Thyroid gland (tissue), 4 donors: ENCODE results near the gene BCLAF1. TPM values are rescaled to one million over a fixed set of nuclear protein-coding genes. Genes with fewer than 3 reads are reported as not detected.

Experiments used
- DNase-seq, 2 donors: peaks; one replicate each; pipeline ENCODE4 v3.0.0-alpha.2; 2019
- H3K27ac ChIP-seq, 3 donors: fragments of 200-600 bp; sonication (generic); 1 replicate in 2 of 3; 2 replicates in 1 of 3; pipeline ENCODE4 v1.5.1; 2016 to 2019; ENCODE audit warnings: mild to moderate bottlenecking in 1 of 3, moderate library complexity in 1 of 3
- H3K27me3 ChIP-seq: fragments of 200-600 bp; sonication (generic); one replicate; pipeline ENCODE4 v1.5.1; 2019
- H3K36me3 ChIP-seq, 2 donors: fragments of 200-600 bp; sonication (generic); one replicate each; pipeline ENCODE4 v1.5.1; 2016 to 2019
- H3K4me1 ChIP-seq, 2 donors: fragments of 200-600 bp; sonication (generic); one replicate each; pipeline ENCODE4 v1.5.1; 2017 to 2019
- H3K4me3 ChIP-seq, 3 donors: fragments of 200-600 bp; sonication (generic); replicated peaks in 1 of 3; 1 replicate in 2 of 3; 2 replicates in 1 of 3; pipeline ENCODE4 v1.5.1; 2016; ENCODE audit warnings: mild to moderate bottlenecking in 1 of 3
- H3K9me3 ChIP-seq: fragments of 200-600 bp; sonication (generic); one replicate; pipeline ENCODE4 v1.5.1; 2017
- POLR2A ChIP-seq, 2 donors: fragments of 450-650 bp; IDR thresholded peaks; one replicate each; pipeline ENCODE4 v1.6.1; 2017; ENCODE audit warnings: antibody characterized with exemption in 2 of 2, mild to moderate bottlenecking in 2 of 2, moderate library complexity in 1 of 2
- WGBS, 2 donors: methylation state at CpG; one replicate each; pipeline ENCODE4 v1.1.5; 2017; 5-methylcytosine and 5-hydroxymethylcytosine counted together
- intact Hi-C: fragments of 100-400 bp; cut with DNase I; formaldehyde crosslinking; loops from one replicate; pipeline ENCODE4 v1.15.1; 2023
- total RNA-seq, 4 donors: library from RNA; depleted of rRNA; stranded (reverse); fragments of >200 nt; gene quantifications; one replicate each; pipeline ENCODE4 v1.2.3, GENCODE V29; 2016
- TF ChIP-seq, protein P1 (sequence below), 6 experiments: fragments of 200-600 bp in 3 of 6; fragments of 450-650 bp in 3 of 6; sonication (generic) in 3 of 6; IDR thresholded peaks; one replicate each; pipeline ENCODE4 v1.5.1; 2016 to 2019; ENCODE audit warnings: antibody characterized with exemption in 6 of 6, mild to moderate bottlenecking in 2 of 6, inconsistent platforms in 1 of 6, moderate library complexity in 1 of 6

BCLAF1 gene
- total RNA-seq, 4 donors from 2014 or later = 149 to 209 (median 169) TPM

DNA sequence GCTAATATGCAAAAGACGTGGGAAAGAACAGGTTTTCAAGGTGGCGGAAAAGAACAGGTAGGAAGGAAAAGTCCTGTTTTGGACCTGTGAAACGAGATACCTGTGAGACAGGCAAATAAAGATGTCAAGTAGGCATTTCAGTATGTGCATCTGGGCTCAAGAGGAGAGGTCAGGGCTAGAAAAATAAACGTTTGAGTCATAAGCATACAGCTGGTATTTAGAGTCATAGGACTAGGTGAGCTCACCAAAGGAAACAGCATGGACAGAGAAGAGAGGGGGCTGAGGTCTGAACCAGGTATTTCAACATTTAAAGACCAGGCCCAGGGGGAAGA lies 54.4 kb downstream of the BCLAF1 start:
- no peaks in the 10 kb centered on the region for H3K27me3 ChIP-seq
- intact Hi-C loops = no loop called here
- no peak for TF ChIP-seq POLR2A (IDR thresholded peaks at IDR 0.05)
- TF ChIP-seq, protein P1, sequence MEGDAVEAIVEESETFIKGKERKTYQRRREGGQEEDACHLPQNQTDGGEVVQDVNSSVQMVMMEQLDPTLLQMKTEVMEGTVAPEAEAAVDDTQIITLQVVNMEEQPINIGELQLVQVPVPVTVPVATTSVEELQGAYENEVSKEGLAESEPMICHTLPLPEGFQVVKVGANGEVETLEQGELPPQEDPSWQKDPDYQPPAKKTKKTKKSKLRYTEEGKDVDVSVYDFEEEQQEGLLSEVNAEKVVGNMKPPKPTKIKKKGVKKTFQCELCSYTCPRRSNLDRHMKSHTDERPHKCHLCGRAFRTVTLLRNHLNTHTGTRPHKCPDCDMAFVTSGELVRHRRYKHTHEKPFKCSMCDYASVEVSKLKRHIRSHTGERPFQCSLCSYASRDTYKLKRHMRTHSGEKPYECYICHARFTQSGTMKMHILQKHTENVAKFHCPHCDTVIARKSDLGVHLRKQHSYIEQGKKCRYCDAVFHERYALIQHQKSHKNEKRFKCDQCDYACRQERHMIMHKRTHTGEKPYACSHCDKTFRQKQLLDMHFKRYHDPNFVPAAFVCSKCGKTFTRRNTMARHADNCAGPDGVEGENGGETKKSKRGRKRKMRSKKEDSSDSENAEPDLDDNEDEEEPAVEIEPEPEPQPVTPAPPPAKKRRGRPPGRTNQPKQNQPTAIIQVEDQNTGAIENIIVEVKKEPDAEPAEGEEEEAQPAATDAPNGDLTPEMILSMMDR (IDR thresholded peaks at IDR 0.05) = no peak
- no peak for DNase-seq
- no peak overlapping the region for H3K4me3 ChIP-seq
- 78 to 80% methylated on average over 4 of the region's 4 CpGs for WGBS, 2 donors
- no peaks in the 10 kb centered on the region for H3K4me1 ChIP-seq
- H3K36me3 ChIP-seq = no peaks in the 10 kb centered on the region
- H3K9me3 ChIP-seq = no peaks in the 10 kb centered on the region
- H3K27ac ChIP-seq = no peak overlapping the region

DNA sequence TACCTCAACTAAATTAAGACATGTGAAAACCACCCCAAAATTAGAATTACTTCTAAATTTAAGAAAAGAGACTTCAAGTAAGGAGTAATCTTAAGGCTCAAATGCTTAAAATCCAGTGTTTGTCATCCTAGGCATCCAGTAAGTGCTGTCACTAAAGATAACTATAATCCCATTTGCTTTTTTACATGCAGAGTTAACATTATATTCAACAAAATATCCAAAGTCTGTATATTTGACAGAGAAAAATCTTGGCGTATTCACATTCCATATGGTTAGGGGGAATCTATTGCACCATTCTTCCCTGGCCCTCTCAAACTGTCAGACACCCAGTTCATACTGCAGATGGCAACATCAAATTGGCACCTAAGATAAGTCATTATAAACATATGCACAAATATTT lies 56.9 kb downstream of the BCLAF1 start:
- intact Hi-C loops = no loop called here
- Histone ChIP-seq H3K4me1 (no peaks in the 10 kb centered on the region), H3K36me3 (no peaks in the 10 kb centered on the region), H3K27ac (no peak overlapping the region), H3K27me3 (no peaks in the 10 kb centered on the region), H3K9me3 (no peaks in the 10 kb centered on the region), H3K4me3 (no peak overlapping the region)
- TF ChIP-seq, protein P1 (IDR thresholded peaks at IDR 0.05) = no peak
- TF ChIP-seq POLR2A (IDR thresholded peaks at IDR 0.05) = no peak
- WGBS, 2 donors = 94 to 100% methylated on average over 1 of the region's 1 CpG
- no peak for DNase-seq

DNA sequence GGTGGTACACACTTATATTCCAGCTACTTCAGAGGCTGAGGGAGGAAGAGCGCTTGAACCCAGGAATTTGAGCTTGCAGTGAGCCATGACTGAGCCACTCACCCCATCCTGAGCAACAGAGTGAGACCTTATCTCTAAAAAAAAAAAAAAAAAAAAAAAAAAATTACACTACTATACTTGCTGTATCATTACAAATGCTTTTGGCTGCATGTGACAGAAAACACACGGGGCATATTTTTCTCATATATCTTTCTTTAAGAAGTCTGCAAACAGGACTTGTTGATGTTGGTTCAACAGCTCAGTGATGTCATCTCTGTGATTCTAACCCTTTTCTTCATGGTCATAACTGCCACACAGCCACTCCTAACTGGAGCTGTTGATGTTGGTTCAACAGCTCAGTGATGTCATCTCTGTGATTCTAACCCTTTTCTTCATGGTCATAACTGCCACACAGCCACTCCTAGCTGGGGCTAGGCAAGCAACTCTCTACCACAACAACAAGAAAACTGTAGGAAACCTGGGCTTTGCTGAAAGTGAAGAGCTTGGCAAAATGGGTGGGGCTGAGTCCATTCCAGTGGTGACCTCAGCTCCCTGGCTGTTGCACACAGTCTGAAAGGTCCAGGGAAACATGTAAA lies 59.3 kb downstream of the BCLAF1 start:
- Histone ChIP-seq H3K4me3 (no peak overlapping the region), H3K27ac (no peak overlapping the region), H3K27me3 (no peaks in the 10 kb centered on the region), H3K4me1 (peaks cover 0 to 4% of the 10 kb centered on the region in 2 donors), H3K9me3 (no peaks in the 10 kb centered on the region), H3K36me3 (no peaks in the 10 kb centered on the region)
- intact Hi-C loops = no loop called here
- no peak for TF ChIP-seq POLR2A (IDR thresholded peaks at IDR 0.05)
- TF ChIP-seq, protein P1 (IDR thresholded peaks at IDR 0.05) = no peak
- WGBS, 2 donors = 82 to 83% methylated on average over 2 of the region's 2 CpGs
- DNase-seq = no peak

DNA sequence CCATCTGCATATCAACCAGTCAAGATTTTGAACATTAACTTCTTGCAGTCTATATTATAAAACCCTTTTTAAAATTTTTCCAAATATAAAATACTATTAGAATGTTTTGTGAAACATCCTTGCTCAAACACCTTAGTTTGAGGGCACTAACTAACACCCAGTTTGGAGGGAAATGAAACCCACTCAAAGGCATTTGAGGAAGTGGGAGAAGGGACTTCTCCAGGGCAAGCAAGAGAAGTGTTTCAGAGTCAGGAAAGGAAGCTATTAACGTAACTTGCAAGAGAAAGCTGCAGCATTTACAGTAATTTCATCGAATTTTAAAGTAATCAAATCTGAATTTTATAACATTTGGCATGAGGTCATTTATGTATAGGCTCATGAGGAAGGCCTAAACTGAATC lies 60.8 kb downstream of the BCLAF1 start:
- Histone ChIP-seq H3K4me3 (no peak overlapping the region), H3K9me3 (no peaks in the 10 kb centered on the region), H3K27ac (no peak overlapping the region), H3K36me3 (no peaks in the 10 kb centered on the region), H3K27me3 (no peaks in the 10 kb centered on the region), H3K4me1 (peaks cover 0 to 4% of the 10 kb centered on the region in 2 donors)
- intact Hi-C loops = loop anchor here (5.0 kb wide), 1 partner anchor 692 kb away; no protein-coding TSS in a partner anchor
- no peak for TF ChIP-seq POLR2A (IDR thresholded peaks at IDR 0.05)
- TF ChIP-seq, protein P1 (IDR thresholded peaks at IDR 0.05) = no peak
- no peak for DNase-seq
- WGBS, 2 donors = 81 to 95% methylated on average over 2 of the region's 2 CpGs

DNA sequence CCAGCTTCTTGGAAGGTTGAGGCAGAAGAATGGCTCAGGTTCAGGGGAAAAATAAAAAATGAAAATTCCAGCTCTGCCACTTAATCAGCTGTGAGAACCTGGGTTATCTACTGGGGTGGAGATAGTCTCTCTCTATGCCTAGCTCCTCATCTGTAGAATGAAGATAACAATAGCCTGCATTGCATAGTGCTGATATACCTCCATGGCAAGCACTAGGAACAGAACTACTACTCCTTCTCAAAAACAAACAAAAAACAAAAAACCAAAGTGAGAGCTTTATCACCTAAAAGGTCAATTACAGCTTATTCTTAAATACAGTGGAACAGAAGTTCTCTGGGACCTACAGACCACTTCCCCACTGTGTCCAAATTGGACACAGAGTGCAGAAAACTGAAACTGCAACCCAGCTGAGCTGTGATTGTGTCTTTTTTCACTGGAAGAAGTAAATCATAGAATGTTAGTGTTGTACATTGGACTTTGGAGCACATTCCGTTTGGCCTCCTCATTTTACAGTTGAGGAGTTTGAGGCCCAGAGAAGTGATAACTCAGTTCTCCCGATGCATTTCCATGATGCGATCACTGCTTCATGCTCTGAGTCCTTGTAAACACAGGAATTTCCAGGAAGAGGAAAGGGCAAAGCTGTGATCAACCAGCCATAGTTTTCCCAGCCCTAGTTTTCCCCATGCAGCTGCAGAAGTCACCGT lies 62.8 kb downstream of the BCLAF1 start:
- H3K27me3 ChIP-seq = no peaks in the 10 kb centered on the region
- H3K9me3 ChIP-seq = no peaks in the 10 kb centered on the region
- no peak overlapping the region for H3K4me3 ChIP-seq
- TF ChIP-seq POLR2A (IDR thresholded peaks at IDR 0.05) = no peak
- intact Hi-C loops = loop anchor here (5.0 kb wide), 1 partner anchor 690 kb away; no protein-coding TSS in a partner anchor
- DNase-seq = no peak
- no peaks in the 10 kb centered on the region for H3K36me3 ChIP-seq
- no peak overlapping the region for H3K27ac ChIP-seq
- peaks cover 0 to 4% of the 10 kb centered on the region in 2 donors for H3K4me1 ChIP-seq
- WGBS, 2 donors = 81 to 84% methylated on average over 4 of the region's 4 CpGs
